Measurements from ENCODE around the gene OR2T12.

DNA sequence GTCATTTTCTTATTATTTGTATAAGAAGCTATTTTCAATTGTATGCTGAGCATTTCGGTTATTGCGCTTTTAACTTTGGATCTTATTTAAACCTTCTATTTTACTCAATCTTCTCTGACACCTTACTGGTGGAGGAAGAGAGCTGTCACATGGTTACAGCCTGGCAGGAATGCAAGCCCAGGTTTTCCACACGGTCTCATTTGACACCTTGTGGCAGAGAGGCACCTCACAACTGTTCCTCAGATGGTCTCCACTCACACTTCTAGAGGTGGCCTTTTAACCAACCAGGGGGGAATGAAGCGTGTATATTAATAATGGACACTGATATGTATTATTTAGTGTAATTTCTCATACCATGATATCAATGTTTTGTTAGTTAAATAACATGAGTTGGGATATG lies 35.0 kb downstream of the OR2T12 start:
- TF ChIP-seq CTCF (IDR thresholded peaks at IDR 0.05) (no peak), POLR2A (IDR thresholded peaks at IDR 0.05) (no peak)
